T-helper 9 cell (primary cell): ENCODE data around the gene APOC3.

ENCODE experiments used
- DNase-seq: peaks from one replicate; pipeline ENCODE4 v3.0.0-alpha.2; 2020

APOC3 gene

DNA sequence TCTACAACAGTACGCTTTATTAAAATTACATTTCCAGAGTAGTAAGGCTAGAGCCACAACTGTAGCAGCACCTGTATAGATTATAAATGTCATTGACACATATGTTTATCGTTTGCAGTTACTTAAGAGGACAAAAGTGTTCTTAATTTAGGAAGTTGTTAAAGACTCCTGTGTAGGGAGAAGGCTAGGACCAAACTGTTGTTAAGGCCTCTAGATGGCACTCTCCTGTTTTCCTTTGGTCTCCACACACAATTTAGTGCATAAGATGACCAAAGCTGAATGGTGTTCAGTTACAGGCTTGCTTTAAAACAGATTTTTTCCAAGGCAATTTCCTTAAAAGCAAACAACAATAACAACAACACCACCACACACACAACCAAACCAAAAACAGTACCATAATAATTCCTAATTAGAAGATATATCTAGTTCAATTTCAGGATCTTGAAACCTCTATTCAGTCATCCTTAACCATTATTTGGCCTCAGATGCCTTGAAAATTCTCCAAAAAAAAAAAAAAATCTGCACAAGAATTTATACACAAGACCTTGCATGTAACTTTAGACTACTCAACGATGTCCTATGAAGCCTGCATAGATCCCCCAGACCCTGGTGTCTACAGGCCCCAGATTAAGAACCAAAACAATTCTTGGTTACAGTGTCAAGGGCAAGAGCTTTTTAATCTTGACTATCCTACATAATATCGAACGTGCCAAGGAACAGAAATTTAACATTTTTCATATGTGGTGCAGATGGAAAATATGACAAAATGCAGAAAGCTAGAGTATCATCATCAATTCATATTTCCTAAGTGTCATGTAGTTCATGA, 50.3 kb downstream of the APOC3 start:
- no peak for DNase-seq

DNA sequence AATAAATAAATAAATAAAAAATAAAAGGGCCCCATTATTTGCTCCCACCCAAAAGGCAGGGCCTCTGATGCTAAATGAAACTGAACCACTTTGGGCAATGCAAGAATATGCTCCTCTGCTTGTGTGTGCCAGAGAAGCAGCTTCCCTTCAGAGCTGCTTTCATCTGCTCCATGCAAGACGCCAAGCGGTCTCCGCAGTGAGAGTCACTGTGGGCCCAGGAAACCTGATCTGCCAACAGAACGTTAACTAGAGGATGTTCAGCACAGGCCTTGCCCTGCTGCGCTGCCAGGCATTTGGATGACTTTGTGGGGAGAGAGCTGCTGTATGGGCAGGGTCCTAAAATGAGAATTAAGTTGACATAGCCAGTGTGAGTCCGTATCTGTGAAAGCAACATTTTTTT, 51.4 kb downstream of the APOC3 start:
- no peak for DNase-seq

DNA sequence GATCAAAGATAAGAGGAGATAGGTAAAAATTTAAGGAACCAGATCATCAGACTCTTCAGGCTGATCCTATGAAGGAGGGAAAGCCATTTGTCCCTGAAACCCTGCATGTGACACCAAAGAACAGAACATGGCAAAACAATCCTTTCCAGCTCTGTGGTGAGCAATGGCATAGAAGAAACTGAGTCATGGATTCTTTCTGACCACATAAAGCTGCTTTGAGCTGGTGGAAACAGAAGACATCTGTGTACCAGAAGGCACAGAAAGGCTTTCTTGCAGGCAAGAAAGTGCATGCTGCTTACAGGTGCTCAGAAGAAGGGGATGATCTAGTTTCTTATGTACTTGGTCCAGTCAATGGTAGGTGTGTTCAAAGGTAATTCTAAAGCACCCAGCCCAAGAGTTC, 52.7 kb downstream of the APOC3 start:
- no peak for DNase-seq
